HL-60 (cell line): ENCODE data around the gene HERC2.

Experiments
- DNase-seq, 2 experiments: peaks; one replicate each; pipeline ENCODE4 v3.0.0-alpha.2; 2010 to 2020; ENCODE audit warnings: low read depth in 1 of 2, low spot score in 1 of 2
- H3K27ac ChIP-seq: fragments of 250-450 bp; sonication (Bioruptor Pico); replicated peaks from 2 replicates; pipeline ENCODE4 v1.5.1; 2020; ENCODE audit warnings: mild to moderate bottlenecking, moderate library complexity
- H3K27me3 ChIP-seq: fragments of 250-450 bp; sonication (Bioruptor Pico); 2 replicates; pipeline ENCODE4 v1.5.1; 2021; ENCODE audit warnings: mild to moderate bottlenecking, moderate library complexity; ENCODE audit not compliant: insufficient read depth, poor library complexity, severe bottlenecking
- H3K4me3 ChIP-seq: replicated peaks from 2 replicates; pipeline ENCODE4 v1.5.1; 2011; ENCODE audit warnings: mild to moderate bottlenecking, control low read depth, low read length; ENCODE audit not compliant: insufficient read depth
- CTCF ChIP-seq: IDR thresholded peaks from one replicate; pipeline ENCODE4 v1.5.1; 2011; ENCODE audit warnings: low read length, control low read depth, inconsistent platforms; ENCODE audit not compliant: insufficient read depth
- GABPA ChIP-seq: IDR thresholded peaks from 2 replicates; pipeline ENCODE4 v1.6.1; 2012; ENCODE audit warnings: low read depth
- POLR2AphosphoS5 ChIP-seq: IDR thresholded peaks from 2 replicates; pipeline ENCODE4 v1.6.1; 2012; ENCODE audit warnings: low read depth
- SPI1 ChIP-seq: IDR thresholded peaks from 2 replicates; pipeline ENCODE4 v1.6.1; 2012; ENCODE audit warnings: low read depth, mild to moderate bottlenecking, borderline replicate concordance
- TF ChIP-seq, protein P1 (sequence below): IDR thresholded peaks from 2 replicates; pipeline ENCODE4 v1.6.1; 2012; ENCODE audit warnings: low read depth; ENCODE audit not compliant: insufficient replicate concordance

HERC2 gene

DNA sequence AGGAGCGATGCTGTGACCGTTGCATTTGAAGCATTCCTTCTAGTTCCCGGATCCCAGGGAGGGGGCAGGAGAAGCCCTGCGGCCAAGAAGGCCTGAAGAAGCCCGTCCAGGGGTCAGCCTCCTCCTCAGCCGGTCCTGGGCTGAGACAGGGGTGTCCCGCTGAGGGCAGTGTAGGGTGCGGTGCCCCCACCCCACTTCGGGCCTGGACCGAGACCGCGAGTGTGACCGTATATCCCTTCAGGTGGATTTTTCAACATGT, 225.6 kb downstream of the HERC2 start:
- Histone ChIP-seq H3K4me3 (peak overlapping the region; percentile 23), H3K27ac (no peak overlapping the region), H3K27me3 (peaks cover 59% of the 10 kb centered on the region)
- no peak for DNase-seq
- TF ChIP-seq CTCF (no peak), GABPA (no peak), SPI1 (no peak), POLR2AphosphoS5 (no peak)
- TF ChIP-seq, protein P1, sequence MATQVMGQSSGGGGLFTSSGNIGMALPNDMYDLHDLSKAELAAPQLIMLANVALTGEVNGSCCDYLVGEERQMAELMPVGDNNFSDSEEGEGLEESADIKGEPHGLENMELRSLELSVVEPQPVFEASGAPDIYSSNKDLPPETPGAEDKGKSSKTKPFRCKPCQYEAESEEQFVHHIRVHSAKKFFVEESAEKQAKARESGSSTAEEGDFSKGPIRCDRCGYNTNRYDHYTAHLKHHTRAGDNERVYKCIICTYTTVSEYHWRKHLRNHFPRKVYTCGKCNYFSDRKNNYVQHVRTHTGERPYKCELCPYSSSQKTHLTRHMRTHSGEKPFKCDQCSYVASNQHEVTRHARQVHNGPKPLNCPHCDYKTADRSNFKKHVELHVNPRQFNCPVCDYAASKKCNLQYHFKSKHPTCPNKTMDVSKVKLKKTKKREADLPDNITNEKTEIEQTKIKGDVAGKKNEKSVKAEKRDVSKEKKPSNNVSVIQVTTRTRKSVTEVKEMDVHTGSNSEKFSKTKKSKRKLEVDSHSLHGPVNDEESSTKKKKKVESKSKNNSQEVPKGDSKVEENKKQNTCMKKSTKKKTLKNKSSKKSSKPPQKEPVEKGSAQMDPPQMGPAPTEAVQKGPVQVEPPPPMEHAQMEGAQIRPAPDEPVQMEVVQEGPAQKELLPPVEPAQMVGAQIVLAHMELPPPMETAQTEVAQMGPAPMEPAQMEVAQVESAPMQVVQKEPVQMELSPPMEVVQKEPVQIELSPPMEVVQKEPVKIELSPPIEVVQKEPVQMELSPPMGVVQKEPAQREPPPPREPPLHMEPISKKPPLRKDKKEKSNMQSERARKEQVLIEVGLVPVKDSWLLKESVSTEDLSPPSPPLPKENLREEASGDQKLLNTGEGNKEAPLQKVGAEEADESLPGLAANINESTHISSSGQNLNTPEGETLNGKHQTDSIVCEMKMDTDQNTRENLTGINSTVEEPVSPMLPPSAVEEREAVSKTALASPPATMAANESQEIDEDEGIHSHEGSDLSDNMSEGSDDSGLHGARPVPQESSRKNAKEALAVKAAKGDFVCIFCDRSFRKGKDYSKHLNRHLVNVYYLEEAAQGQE: no peak

- TF ChIP-seq GABPA (no peak), POLR2AphosphoS5 (no peak), CTCF (no peak), SPI1 (no peak)
- TF ChIP-seq, protein P1: no peak
- Histone ChIP-seq H3K27me3 (peaks cover 57% of the 10 kb centered on the region), H3K4me3 (no peak overlapping the region), H3K27ac (no peak overlapping the region)
- no peak for DNase-seq
These were observed 227.1 kb downstream of the HERC2 start for GRCh38 chr15:28094732-28095521.

GRCh38 chr15:28093752-28094535, 228.0 kb downstream of the HERC2 start:
- TF ChIP-seq, protein P1: no peak
- TF ChIP-seq SPI1 (no peak), CTCF (no peak), POLR2AphosphoS5 (no peak), GABPA (no peak)

More at GRCh38 chr15:28093752-28094535, 228.0 kb downstream of the HERC2 start:
- H3K4me3 ChIP-seq: no peak overlapping the region
- DNase-seq: no peak
- H3K27me3 ChIP-seq: peaks cover 50% of the 10 kb centered on the region
- no peak overlapping the region for H3K27ac ChIP-seq
